ENCODE data around the gene RIMBP2.

Gene RIMBP2

GRCh38 chr12:130456375-130457199 lies 259.5 kb downstream of the RIMBP2 start:
- Histone ChIP-seq H3K36me3 (ENCODE audit: insufficient read depth, low read length) (no peaks in the 10 kb centered on the region), H3K27ac (ENCODE audit: low read depth, low read length, poor library complexity, severe bottlenecking) (no peak overlapping the region), H3K4me2 (ENCODE audit: low read length) (no peak overlapping the region), H4K20me1 (ENCODE audit: insufficient read depth, low read length) (no peaks in the 10 kb centered on the region), H3K9me3 (ENCODE audit: low read length) (no peaks in the 10 kb centered on the region), H3K9ac (ENCODE audit: low read length) (no peak overlapping the region), H3K4me3 (ENCODE audit: low read depth, low read length, poor library complexity, severe bottlenecking) (no peak overlapping the region), H3K79me2 (ENCODE audit: insufficient read depth, low read length) (no peaks in the 10 kb centered on the region), H3K27me3 (ENCODE audit: insufficient read depth, low read length) (no peaks in the 10 kb centered on the region; the same call in 1 of the 2 replicates), H3F3A (ENCODE audit: insufficient read depth, low read length) (no peaks in the 10 kb centered on the region), H2AFZ (ENCODE audit: low read length) (no peak overlapping the region), H3K9me2 (ENCODE audit: low read depth, low read length) (no peaks in the 10 kb centered on the region), H3K4me1 (ENCODE audit: insufficient read depth, low read length, severe bottlenecking) (no peaks in the 10 kb centered on the region)
- TF ChIP-seq EZH2 (IDR thresholded peaks at IDR 0.05; ENCODE audit: borderline replicate concordance, low read length): no peak
- no peak for TF ChIP-seq CTCF (IDR thresholded peaks at IDR 0.05; ENCODE audit: low read length)

GRCh38 chr12:130455161-130455560 lies 260.9 kb downstream of the RIMBP2 start:
- no peaks in the 10 kb centered on the region for H3K36me3 ChIP-seq (ENCODE audit: insufficient read depth, low read length)
- H2AFZ ChIP-seq (ENCODE audit: low read length): no peak overlapping the region
- H3K9me3 ChIP-seq (ENCODE audit: low read length): no peaks in the 10 kb centered on the region
- no peaks in the 10 kb centered on the region for H3K9me2 ChIP-seq (ENCODE audit: low read depth, low read length)
- no peak overlapping the region for H3K4me3 ChIP-seq (ENCODE audit: low read depth, low read length, poor library complexity, severe bottlenecking)
- H3K4me2 ChIP-seq (ENCODE audit: low read length): no peak overlapping the region
- H3K79me2 ChIP-seq (ENCODE audit: insufficient read depth, low read length): no peaks in the 10 kb centered on the region
- H4K20me1 ChIP-seq (ENCODE audit: insufficient read depth, low read length): no peaks in the 10 kb centered on the region
- no peak overlapping the region for H3K27ac ChIP-seq (ENCODE audit: low read depth, low read length, poor library complexity, severe bottlenecking)
- no peak overlapping the region for H3K9ac ChIP-seq (ENCODE audit: low read length)
- no peak for TF ChIP-seq EZH2 (IDR thresholded peaks at IDR 0.05; ENCODE audit: borderline replicate concordance, low read length)
- no peaks in the 10 kb centered on the region; the same call in 1 of the 2 replicates for H3K27me3 ChIP-seq (ENCODE audit: insufficient read depth, low read length)
- H3F3A ChIP-seq (ENCODE audit: insufficient read depth, low read length): no peaks in the 10 kb centered on the region
- H3K4me1 ChIP-seq (ENCODE audit: insufficient read depth, low read length, severe bottlenecking): no peaks in the 10 kb centered on the region

DNA sequence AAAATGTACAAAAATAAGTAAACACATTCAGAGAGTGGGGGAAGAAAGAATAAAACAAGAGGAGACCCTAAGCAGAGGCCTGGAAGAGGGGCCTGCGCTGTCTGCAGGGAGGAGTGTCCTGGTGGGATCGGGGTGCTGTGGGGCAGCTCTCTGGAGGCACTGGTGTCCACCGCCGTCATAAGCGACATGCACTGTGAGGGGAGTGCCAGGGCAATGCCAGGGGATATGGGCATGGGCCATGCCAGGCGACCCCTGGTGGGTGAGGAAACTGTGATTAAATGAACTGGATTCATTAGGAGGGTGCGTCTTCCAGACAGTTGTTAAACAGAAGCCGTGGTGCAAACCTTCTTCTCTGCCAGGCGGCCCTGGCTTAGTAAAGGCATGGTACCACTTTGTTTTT lies 261.8 kb downstream of the RIMBP2 start:
- Histone ChIP-seq H3K36me3 (ENCODE audit: insufficient read depth, low read length) (no peaks in the 10 kb centered on the region), H2AFZ (ENCODE audit: low read length) (no peak overlapping the region), H4K20me1 (ENCODE audit: insufficient read depth, low read length) (no peaks in the 10 kb centered on the region), H3K4me3 (ENCODE audit: low read depth, low read length, poor library complexity, severe bottlenecking) (no peak overlapping the region), H3F3A (ENCODE audit: insufficient read depth, low read length) (no peaks in the 10 kb centered on the region), H3K4me1 (ENCODE audit: insufficient read depth, low read length, severe bottlenecking) (no peaks in the 10 kb centered on the region), H3K79me2 (ENCODE audit: insufficient read depth, low read length) (no peaks in the 10 kb centered on the region), H3K4me2 (ENCODE audit: low read length) (no peak overlapping the region), H3K27ac (ENCODE audit: low read depth, low read length, poor library complexity, severe bottlenecking) (no peak overlapping the region), H3K9ac (ENCODE audit: low read length) (no peak overlapping the region), H3K9me3 (ENCODE audit: low read length) (no peaks in the 10 kb centered on the region), H3K27me3 (ENCODE audit: insufficient read depth, low read length) (no peaks in the 10 kb centered on the region; the same call in 1 of the 2 replicates), H3K9me2 (ENCODE audit: low read depth, low read length) (no peaks in the 10 kb centered on the region)
- TF ChIP-seq CTCF (IDR thresholded peaks at IDR 0.05; ENCODE audit: low read length): no peak

- Histone ChIP-seq H3K9me2 (ENCODE audit: low read depth, low read length) (no peaks in the 10 kb centered on the region), H3K4me1 (ENCODE audit: insufficient read depth, low read length, severe bottlenecking) (no peaks in the 10 kb centered on the region), H3K36me3 (ENCODE audit: insufficient read depth, low read length) (no peaks in the 10 kb centered on the region), H3K27me3 (ENCODE audit: insufficient read depth, low read length) (no peaks in the 10 kb centered on the region; the same call in 1 of the 2 replicates), H3K4me3 (ENCODE audit: low read depth, low read length, poor library complexity, severe bottlenecking) (no peak overlapping the region), H3K79me2 (ENCODE audit: insufficient read depth, low read length) (no peaks in the 10 kb centered on the region), H3K9me3 (ENCODE audit: low read length) (no peaks in the 10 kb centered on the region), H2AFZ (ENCODE audit: low read length) (no peak overlapping the region), H3K27ac (ENCODE audit: low read depth, low read length, poor library complexity, severe bottlenecking) (no peak overlapping the region), H3K9ac (ENCODE audit: low read length) (no peak overlapping the region), H3F3A (ENCODE audit: insufficient read depth, low read length) (no peaks in the 10 kb centered on the region), H3K4me2 (ENCODE audit: low read length) (no peak overlapping the region), H4K20me1 (ENCODE audit: insufficient read depth, low read length) (no peaks in the 10 kb centered on the region)
- no peak for TF ChIP-seq EZH2 (IDR thresholded peaks at IDR 0.05; ENCODE audit: borderline replicate concordance, low read length)
- TF ChIP-seq CTCF (IDR thresholded peaks at IDR 0.05; ENCODE audit: low read length): no peak
These were observed 263.6 kb downstream of the RIMBP2 start for GRCh38 chr12:130452546-130452945.
